NCI-H1105 (cell line): ENCODE results near the gene ZNF460.
"Not testable (repeated sequence)": the region's sequence is repeated elsewhere in the genome, so short reads cannot be mapped to it uniquely, and the experiment has no call there.

Experiments used
- DNase-seq: peaks from one replicate; lab custom pipeline; 2025; lab: John Stamatoyannopoulos, UW

Gene ZNF460

GRCh38 chr19:57280165-57280961, at the start of gene ZNF460:
TSS of gene ZNF460 (plus strand) at chr19:57280485. CDS start at chr19:57280807, 322 bp downstream.
- peak; percentile 99 for DNase-seq

DNA sequence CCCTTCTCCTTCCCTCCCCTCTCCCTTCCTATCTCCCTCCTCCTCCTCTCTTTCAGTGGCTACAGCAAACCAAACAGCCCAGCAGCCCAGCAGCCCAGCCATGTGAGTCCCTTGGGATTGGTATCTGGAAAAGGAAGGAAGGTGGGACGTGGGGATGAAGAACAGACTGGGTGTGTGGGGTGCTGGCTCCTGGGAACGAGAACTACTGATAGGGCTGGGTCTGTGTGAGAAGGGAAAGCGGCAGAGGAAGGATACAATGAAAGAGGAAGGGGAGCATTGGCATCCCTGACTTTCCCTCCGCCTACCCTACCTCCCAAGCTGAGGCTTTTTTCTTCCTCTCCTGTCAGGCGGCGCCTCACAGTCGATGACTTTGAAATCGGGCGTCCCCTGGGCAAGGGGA, 48.6 kb upstream of the ZNF460 start:
- no peak for DNase-seq

- no peak for DNase-seq
Observed at GRCh38 chr19:57233207-57233606, 47.1 kb upstream of the ZNF460 start.

DNA sequence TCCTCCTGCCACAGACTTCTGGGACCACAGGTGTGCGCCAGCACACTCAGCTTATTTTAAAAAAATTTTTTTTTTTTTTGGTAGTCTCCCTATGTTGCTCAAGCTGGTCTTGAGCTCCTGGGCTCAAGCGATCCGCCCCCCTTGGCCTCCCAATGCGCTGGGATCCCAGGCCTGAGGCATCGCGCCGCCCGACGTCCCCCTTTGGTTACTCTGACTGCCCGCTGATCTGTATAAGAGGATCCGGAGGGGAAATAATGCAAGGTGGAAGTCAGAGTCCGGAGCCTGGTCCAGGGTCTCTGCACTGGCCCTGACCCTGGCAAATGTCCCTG, 40.3 kb upstream of the ZNF460 start:
- no peak for DNase-seq

GRCh38 chr19:57240311-57241090, 39.8 kb upstream of the ZNF460 start, which contains the start of gene ZNF805:
TSS of gene ZNF805 (plus strand) at chr19:57240632. CDS start at chr19:57240892, 260 bp downstream.
- DNase-seq, result peak; percentile 95

DNA sequence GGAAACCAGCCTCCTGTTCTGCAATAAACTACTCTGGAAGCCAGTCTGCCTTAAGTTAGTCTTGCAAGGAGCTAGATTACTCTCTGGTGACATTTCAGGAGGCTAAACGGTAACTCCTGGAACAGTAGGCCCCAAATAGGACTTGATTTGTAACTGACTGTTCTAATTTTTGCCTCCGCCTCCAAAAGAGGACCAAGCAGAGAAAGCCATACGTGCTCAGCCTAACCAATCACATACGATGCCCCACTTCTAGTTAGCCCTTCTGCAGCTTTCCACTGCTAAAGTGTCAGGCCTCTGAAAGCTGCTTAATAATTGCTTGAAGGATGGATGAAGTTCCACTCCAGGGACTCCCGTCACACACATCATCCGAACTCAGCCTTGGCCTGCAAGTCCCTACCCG, 39.1 kb upstream of the ZNF460 start:
- no peak for DNase-seq

GRCh38 chr19:57242821-57243220, 37.5 kb upstream of the ZNF460 start:
- DNase-seq, result no peak

DNA sequence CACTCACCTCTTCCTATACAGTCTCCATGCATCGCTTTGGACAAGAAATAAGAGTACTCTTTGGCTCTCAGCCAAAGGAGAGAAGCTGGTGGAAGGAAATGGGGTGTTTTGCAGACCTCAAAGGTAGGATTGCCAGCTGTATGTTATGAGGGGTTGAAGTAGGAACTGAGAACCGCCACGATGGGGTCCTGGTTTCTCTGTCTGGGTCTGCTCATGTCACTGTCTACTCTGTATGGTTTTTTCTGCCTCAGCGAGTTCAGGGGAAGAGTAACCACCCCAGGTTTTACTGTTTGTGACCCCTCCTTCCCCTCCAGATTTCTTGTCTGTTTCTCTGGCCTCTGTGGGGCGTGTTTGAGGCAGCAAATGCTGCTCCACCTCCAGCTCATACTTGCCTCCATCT, 35.8 kb upstream of the ZNF460 start:
- DNase-seq, result no peak

DNA sequence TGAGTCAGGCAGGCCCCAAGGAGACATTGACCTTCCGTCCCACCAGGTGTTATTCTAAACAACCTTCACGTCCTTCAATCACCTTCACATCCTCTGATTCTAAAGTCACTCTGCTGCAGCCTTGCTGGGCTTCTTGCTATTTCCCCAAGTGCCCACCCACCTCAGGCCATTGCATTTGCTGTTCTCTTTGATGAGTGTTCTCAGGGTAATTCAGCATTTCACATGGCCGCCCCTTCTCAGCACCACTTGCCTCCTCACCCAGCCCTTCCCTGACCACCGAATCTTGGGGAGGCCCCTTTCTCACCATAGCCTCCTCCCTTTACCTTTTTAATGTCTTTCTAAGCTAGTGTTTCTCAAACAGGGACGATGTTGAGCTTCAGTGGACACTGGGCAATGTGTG, 35.2 kb upstream of the ZNF460 start:
- no peak for DNase-seq

- DNase-seq, result no peak
Observed at GRCh38 chr19:57245959-57246358, 34.3 kb upstream of the ZNF460 start.

DNA sequence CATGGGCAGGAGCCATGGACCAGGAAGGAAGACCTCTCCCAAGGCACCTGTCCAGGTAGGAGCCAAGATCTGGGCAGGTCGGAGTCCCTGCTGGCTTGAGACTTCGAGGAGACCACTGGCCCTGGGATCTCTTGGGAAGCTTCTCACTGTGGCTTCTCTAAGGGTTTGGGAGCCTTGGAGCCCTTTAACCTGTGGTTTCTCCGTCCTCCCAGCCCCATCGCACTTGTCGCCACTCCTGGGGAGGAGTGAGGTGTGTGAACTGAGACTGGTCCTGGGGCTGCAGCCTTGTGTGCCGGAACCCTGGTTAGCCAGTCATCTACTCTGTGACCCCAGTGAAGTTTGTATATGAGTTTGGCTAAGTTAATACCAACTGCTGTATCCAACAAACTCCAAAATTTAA, 31.6 kb upstream of the ZNF460 start:
- no peak for DNase-seq

GRCh38 chr19:57249329-57249728, 31.0 kb upstream of the ZNF460 start:
- no peak for DNase-seq

DNA sequence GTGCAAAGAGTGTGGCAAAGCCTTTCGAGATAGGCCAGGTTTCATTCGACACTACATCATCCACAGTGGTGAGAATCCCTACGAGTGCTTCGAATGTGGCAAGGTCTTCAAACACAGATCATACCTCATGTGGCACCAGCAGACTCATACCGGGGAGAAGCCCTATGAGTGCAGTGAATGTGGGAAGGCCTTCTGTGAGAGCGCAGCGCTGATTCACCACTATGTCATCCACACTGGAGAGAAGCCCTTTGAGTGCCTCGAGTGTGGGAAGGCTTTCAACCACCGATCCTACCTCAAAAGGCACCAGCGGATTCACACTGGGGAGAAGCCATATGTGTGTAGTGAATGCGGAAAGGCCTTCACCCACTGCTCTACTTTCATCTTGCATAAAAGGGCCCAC, 26.5 kb upstream of the ZNF460 start:
- not testable (repeated sequence) for DNase-seq

DNA sequence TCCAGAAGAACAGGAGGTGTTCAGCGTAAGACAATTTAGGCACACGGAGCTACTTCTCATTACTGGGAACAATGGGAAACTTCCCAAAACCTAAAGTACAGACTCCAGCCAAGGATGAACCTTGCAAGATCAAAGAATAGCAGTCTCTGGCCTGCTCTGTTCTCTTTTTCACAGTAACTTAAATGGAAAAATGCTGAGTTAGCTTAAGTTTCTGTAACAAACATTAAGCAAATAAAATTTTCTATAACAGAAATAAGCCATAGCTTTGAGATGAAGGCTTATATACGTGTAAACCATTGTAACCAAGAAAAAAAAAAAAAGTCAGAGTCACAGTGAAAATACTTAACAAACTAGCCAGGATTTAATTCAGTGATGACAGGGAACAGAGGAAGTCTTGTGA, 18.2 kb upstream of the ZNF460 start:
- no peak for DNase-seq

GRCh38 chr19:57263244-57263741, 17.0 kb upstream of the ZNF460 start:
- no peak for DNase-seq

DNA sequence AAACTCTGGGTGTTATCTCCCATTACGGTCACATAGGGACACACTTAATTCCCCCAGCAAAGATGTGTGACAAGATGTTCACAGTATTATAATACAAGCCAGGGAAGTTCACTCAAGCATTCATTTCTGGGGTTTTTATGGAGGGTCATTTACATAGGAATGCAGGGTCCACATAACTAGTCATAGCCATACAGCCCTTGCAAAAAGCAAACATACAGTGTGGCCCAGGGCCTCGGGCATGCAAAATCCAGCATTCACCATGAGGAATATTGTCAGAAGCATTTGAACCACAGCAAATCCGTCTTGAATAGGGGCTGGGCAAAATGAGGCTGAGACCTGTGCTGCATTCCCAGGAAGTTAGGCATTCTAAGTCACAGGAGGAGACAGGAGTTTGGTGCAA, 13.0 kb upstream of the ZNF460 start:
- no peak for DNase-seq

GRCh38 chr19:57269515-57270250, 10.6 kb upstream of the ZNF460 start:
- DNase-seq, result no peak

DNA sequence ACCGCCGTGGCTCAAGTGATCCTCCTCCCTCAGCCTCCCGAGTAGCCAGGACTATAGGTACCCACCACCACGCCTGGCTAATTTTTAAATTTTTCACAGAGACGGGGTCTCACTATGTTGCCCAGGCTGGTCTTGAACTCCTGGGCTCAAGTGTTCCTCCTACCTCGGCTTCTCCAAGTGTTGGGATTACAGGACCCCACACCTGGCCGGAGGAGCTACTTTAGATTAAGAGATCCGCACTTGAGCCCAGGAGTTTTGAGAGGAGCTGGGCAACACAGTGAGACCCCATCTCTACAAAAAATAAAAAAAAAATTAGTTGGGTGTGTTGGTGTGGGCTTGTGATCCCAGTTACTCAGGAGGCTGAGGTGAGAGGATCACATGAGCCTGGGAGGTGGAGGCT, 9.0 kb upstream of the ZNF460 start:
- DNase-seq, result no peak

DNA sequence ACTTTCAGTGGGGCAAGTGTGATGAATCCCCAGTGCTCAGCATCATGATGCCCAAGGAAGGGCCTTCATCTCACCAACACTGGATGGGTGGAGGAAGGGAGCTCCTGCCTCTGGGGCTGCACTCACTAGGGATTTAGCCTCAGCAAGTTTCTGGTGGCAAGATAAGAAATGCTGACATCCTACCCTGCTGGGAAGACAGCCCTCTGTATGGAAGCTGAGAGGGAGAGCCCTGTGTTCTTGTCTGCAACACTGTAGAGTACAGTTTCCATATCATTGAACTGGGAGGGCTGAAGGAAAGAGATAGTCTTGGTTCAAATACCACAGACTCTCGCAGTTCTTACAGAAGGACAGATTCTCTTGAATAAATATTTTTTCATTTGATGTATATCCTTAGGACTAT, 7.3 kb upstream of the ZNF460 start:
- DNase-seq, result no peak

- no peak for DNase-seq
Observed at GRCh38 chr19:57276430-57276829, 3.9 kb upstream of the ZNF460 start.

DNA sequence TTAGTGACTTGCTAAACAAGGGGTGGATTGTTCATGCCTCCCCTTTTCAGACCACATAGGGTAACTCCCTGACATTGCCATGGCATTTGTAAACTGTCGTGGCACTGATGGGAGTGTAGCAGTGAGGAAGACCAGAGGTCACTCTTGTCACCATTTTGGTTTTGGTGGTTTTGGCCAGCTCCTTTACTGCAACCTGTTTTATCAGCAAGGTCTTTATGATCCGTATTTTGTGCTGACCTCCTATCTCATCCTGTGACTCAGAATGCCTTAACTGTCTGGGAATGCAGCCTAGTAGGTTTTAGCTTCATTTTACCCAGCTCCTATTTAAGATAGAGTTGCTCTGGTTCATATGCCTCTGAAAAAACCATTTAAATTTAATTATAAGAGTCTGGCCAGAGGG, 1.8 kb upstream of the ZNF460 start:
- not testable (repeated sequence) for DNase-seq

DNA sequence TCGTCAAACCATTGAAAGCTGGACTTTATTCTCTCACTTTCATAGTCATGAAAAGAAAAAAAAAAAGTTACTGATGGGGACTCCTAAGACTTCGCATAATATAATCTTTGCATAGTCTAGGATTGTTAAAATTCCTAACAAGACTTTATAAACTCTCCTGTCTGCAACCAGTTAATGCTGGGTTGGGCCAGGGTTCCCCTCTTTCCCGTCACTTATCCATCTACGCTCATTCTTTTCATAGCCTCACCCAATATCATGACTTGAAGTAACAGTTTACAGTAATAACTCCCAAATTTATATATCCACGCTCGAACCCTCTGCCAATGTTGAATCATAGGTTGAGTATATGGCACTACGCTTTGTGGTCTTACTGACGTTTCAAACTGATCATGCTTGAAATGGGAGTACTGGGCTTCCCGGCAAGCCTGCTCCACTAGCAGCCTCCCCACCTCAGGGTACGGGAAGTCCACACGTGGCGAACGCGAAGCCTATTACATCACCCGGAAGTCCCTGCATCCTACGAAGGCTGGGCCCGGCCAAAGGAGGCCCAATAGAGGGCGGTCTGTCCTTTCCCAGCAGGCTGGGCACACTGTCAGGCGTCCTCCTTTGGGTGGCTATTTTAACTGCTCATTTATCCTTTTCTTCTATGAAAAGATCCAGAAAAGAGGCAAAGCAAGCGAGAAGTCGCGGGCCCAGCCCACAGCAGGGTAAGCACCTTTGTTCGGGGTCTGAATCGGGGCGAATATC, 694 bp upstream of the ZNF460 start:
- DNase-seq, result peak; percentile 94
